ENCODE results near the gene CD79A.
"Not testable (repeated sequence)": the region's sequence is repeated elsewhere in the genome, so short reads cannot be mapped to it uniquely, and the experiment has no call there.

Gene CD79A

GRCh38 chr19:41871573-41872383 lies 5.3 kb upstream of the CD79A start:
- TF ChIP-seq, protein P1, sequence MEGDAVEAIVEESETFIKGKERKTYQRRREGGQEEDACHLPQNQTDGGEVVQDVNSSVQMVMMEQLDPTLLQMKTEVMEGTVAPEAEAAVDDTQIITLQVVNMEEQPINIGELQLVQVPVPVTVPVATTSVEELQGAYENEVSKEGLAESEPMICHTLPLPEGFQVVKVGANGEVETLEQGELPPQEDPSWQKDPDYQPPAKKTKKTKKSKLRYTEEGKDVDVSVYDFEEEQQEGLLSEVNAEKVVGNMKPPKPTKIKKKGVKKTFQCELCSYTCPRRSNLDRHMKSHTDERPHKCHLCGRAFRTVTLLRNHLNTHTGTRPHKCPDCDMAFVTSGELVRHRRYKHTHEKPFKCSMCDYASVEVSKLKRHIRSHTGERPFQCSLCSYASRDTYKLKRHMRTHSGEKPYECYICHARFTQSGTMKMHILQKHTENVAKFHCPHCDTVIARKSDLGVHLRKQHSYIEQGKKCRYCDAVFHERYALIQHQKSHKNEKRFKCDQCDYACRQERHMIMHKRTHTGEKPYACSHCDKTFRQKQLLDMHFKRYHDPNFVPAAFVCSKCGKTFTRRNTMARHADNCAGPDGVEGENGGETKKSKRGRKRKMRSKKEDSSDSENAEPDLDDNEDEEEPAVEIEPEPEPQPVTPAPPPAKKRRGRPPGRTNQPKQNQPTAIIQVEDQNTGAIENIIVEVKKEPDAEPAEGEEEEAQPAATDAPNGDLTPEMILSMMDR (IDR thresholded peaks at IDR 0.05; ENCODE audit: extremely low read depth, missing control alignments): no peak
- peak; percentile 76 for DNase-seq (ENCODE audit: low spot score)

DNA sequence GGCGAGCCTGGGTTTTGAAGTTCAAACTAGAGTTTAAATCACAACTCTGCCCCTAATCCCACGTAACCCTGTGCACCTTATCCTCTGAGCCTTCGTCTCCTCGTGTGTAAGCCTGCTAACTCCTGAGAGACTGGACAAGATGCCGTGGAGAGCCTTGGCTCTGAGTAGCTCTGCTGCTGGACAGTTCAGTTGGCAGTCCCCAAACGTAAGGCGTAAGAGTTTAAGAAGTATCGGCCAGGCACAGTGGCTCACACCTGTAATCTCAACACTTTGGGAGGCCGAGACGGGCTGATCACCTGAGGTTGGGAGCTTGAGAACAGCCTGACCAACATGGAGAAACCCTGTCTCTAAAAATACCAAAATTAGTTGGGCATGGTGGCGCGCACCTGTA lies 4.7 kb upstream of the CD79A start:
- TF ChIP-seq, protein P1 (IDR thresholded peaks at IDR 0.05; ENCODE audit: extremely low read depth, missing control alignments): no peak
- DNase-seq (ENCODE audit: low spot score): no peak

- DNase-seq (ENCODE audit: low spot score): no peak
- TF ChIP-seq, protein P1 (IDR thresholded peaks at IDR 0.05; ENCODE audit: extremely low read depth, missing control alignments): peak; percentile 91
Measured at GRCh38 chr19:41872775-41873647, 4.1 kb upstream of the CD79A start.

DNA sequence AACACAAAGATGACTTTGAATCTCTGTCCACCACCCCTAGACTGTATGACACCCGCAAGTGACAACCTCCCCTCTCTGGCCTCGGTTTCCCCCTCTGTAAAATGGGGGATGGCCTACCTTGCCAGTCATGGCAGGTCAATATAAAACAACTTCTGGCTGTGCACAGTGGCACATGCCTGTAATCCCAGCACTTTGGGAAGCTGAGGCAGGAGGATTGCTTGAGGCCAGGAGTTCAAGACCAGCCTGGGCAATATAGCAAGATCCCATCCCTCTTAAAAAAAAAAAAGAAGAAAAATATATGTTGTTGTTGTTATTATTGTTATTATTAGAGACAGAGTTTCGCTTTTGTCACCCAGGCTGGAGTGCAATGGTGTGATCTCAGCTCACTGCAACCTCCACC lies 1.1 kb upstream of the CD79A start:
- not testable (repeated sequence) for DNase-seq (ENCODE audit: low spot score)

- DNase-seq (ENCODE audit: low spot score): peak; percentile 76
- TF ChIP-seq, protein P1 (IDR thresholded peaks at IDR 0.05; ENCODE audit: extremely low read depth, missing control alignments): no peak
Measured at GRCh38 chr19:41877916-41878905, 1.1 kb downstream of the CD79A start.

DNA sequence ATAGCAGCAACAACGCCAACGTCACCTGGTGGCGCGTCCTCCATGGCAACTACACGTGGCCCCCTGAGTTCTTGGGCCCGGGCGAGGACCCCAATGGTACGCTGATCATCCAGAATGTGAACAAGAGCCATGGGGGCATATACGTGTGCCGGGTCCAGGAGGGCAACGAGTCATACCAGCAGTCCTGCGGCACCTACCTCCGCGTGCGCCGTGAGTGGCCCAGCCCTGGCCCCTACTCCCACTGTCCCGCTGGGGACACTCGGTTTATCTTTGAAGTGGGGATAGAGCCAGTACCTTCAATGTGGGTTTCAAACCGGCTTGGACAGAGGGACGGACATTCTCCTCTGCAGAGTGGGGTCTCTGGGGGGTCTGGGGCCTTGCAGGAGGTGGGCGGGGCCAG lies 2.0 kb downstream of the CD79A start:
- no peak for DNase-seq (ENCODE audit: low spot score)
- TF ChIP-seq, protein P1 (IDR thresholded peaks at IDR 0.05; ENCODE audit: extremely low read depth, missing control alignments): no peak

GRCh38 chr19:41879670-41880328 lies 2.7 kb downstream of the CD79A start:
- no peak for DNase-seq (ENCODE audit: low spot score)
- TF ChIP-seq, protein P1 (IDR thresholded peaks at IDR 0.05; ENCODE audit: extremely low read depth, missing control alignments): no peak
